GM18520 (cell line): ENCODE measurements around the gene TMEM114.

Source experiments
- ATAC-seq: cut with Tn5 transposase; IDR thresholded peaks from one replicate; pipeline ENCODE4 v1.9.1; 2021; ENCODE audit not compliant: unreplicated experiment

TMEM114 gene

DNA sequence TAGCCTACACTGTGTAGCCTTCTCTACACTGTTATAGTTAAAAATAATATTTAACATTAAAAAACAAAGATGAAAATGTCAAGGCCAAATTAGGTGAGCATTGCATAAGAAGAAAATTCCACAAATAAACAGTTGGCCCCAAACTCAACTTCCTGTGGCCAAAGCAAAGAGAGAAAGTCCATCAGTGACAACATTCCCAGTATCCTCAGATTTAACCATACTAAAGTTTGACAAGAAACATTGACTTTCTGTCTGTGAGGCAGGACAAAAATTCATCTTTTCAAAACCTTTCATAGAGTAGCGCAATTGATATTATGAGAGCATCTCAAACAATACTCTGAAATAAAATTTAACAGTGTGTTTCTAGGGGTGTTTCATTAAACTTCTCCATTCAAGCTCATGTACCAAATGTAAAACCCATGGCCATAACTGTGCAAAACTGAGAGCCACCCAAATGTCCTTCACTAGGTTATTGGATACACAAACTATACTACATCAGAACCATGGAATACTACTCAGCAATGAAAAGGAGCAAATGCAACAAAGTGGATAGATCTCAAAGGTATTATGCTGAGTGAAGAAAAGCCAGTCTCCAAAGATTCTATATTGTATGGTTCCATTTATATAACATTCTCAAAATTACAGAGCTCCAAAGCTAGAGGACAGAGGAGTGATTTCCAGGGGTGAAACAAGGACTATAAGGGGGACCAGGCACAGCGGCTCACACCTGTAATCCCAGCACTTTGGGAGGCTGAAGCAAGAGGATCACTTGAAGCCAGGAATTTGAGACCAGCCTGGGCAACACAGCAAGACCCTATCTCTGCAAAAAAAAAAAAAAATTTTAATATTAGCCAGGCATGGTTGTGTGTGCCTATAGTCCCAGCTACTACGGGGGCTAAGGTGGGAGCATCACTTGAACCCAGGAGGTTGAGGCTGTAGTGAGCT lies 38.7 kb downstream of the TMEM114 start:
- ATAC-seq: no peak

DNA sequence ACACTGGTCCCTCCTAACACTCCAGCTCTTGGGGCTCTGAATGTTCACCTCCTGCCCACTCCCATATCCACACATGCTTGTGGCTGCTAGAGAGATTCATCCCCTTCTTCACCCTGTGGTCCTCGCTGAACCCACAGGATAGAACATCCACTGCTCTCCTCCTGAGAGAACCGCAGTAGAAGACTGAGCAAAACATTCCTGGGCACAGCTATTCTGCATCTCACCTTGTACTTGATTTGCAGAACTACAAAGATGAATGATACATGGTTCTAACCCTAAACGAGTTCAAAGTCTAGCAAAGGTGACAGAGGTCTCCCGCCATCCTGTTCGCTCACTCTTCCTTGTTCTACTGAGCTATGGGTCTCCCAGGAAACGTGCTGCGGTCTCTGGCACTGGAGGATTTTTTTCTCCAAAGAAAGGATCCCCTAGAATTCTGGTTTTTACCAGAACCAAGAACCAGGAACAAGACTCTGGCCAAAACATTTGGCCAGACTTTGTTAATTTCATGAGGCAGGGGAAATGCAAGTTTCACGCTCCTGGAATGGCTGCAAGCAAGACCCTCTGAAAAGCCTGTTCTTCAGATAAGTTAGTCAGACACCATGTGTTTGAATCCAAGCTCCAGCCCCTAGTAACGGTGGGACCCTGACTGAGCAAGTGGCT lies 39.5 kb downstream of the TMEM114 start:
- no peak for ATAC-seq

DNA sequence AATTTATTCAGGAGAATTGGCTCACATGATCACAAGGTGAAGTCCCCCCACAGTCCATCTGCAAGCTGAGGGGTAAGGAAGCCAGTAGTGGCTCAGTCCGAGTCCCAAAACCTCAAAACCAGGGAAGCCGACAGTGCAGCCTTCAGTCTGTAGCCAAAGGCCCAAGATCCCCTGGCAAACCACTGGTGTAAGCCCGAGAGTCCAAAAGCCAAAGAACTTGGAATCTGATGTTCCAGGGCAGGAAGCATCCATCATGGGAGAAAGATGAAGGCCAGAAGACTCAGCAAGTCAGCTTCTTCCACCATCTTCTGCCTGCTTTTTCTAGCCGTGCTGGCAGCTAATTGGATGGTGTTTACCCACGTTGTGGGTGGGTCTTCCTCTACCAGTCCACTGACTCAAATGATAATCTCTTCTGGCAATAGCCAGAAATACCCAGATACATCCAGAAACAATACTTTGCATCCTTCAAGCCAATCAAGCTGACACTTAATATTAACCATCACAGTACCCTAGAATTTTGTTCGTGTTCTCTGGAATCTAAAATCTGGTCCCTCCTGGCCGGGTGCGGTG lies 40.4 kb downstream of the TMEM114 start:
- ATAC-seq: no peak

- ATAC-seq: no peak
These were observed 42.1 kb downstream of the TMEM114 start for GRCh38 chr16:8548166-8548565.

- no peak for ATAC-seq
These were observed 42.5 kb downstream of the TMEM114 start for GRCh38 chr16:8547762-8548161.

DNA sequence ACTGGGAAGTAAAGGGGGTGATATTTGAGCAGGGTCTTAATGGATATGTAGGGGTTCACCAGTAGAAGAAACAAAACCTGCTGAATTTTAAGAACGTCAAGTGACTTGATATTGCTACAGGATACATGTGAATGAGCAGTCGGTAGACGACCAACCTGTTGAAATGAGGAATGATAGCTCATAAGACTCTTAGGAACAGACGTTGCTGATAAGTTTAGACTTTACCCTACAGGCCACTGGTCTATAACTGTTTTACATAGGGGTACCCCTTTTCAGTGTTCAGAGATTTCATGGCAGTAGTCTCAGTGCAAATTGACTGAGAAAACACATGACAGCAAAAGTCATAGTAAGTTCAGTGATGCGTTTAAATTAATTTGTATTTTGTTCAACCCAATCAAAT lies 45.9 kb downstream of the TMEM114 start:
- ATAC-seq: no peak

DNA sequence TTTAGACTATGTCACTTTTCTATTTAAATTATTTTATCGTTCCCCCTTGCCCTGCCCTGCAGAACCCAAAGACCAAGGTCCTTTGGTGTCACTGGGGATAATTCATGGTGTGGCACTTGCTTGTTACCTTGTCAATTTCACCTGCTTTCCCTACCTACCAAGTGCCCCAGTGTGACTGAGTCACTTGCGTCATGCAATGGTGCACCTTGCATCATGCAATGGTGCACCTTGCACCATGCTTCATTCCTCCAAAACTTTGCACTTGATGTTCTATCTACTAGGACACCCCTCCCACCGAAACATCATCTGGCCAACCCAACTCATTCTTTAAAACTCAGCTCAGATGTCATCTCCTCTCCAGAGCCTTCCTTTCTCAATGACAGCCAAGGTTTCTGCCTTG lies 47.1 kb downstream of the TMEM114 start:
- no peak for ATAC-seq

DNA sequence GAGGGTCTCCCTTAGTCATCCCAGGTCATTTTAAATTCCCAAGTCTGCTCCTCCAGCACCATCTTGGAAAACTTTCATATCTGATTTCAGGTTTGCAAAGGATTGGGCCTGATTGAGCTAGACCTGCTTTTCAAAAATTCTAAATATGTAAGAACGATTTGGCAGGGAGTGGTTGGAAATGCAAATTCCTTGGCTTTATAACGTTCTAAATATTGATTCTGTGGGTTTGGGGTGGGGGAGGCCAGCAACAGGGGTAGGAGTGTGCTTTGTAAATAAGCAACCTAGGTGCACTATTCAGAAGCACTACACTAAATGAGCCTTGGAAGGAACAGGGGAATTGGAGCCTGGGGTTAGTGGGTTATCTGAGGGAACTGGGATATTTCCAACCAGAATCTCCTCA lies 47.9 kb downstream of the TMEM114 start:
- ATAC-seq: no peak

DNA sequence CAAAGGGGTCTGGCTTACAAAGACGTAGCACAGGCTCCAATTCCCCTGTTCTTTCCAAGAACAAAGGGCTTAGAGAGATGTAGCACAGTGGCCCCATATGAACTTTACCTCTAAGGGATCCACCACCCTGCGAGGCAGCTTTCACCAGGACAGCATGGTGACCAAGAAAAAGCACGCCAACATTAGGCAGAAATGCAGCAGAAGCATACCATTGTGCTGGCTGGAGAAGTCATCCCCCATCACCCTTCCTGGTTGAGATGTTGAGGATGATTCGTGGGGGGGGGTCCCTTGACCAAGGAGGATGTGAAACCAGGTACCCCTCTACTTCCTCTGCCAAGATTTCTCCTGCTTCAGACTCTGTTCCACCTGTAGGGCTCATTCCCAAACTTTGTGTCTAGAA lies 48.4 kb downstream of the TMEM114 start:
- ATAC-seq: no peak

GRCh38 chr16:8537691-8538342 lies 52.5 kb downstream of the TMEM114 start:
- no peak for ATAC-seq

DNA sequence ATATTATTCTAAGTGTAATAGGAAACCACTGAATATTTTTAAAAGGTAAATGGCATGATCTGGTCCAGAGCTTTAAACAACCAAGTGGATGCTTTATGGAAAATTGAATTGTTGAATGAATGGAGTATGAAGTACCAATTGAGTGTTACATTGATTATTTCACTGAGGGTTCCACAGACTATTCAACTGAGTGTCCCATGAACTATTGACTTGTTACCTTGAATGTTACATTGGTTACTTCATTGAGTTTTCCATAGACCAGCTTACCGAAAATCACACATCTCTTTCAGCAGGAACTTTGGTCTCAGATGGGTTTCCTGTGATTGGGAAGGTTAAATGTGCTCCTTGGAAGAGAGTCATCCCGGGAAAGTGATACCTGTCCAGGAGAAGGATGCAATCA lies 56.8 kb downstream of the TMEM114 start:
- ATAC-seq: no peak

DNA sequence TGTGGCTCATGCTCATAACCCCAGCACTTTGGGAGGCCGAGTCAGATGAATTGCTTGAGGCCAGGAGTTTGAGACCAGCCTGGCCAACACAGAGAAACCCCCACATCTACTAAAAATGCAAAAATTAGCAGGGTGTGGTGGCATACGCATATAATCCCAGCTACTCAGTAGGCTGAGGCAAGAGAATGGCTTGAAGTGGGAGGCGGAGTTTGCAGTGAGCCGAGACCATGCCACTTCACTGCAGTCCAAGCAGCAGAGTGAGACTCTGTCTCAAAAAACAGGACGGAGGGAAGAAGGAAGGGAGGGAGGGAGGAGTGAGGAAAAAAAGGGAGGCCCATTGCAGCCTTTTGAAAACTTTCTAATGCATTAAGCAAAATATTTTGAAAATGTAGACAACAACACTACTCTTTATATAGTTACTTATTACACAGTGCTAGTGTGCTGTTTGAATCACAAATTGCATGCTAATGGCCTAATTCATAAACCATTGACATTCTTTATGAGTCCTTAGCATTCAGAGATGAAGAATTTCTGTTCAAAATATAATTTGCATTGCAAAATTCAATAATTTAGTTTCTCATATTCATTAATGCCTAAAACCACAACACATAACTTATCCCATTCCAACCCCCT lies 59.4 kb downstream of the TMEM114 start:
- ATAC-seq: no peak

DNA sequence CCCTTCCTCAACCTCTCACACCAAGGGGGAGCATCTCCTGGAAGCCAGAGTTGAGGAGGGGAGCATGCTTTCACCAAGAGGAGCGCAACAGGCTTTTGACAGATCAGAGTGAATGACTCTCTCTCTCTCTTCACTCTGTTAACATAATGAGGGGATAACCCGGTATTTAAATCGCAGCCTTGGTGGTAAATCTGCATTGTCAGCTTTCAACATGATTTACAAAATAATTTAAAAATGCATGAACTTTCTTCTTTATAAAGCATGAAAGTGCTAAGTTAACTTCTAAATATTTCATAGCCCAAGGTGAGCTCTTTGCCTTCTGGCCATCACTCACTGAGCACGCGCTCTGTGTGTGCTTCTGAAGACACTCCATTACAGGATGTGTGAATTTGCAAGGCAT lies 61.8 kb downstream of the TMEM114 start:
- ATAC-seq: no peak

- ATAC-seq: no peak
These were observed 66.4 kb downstream of the TMEM114 start for GRCh38 chr16:8523932-8524331.

DNA sequence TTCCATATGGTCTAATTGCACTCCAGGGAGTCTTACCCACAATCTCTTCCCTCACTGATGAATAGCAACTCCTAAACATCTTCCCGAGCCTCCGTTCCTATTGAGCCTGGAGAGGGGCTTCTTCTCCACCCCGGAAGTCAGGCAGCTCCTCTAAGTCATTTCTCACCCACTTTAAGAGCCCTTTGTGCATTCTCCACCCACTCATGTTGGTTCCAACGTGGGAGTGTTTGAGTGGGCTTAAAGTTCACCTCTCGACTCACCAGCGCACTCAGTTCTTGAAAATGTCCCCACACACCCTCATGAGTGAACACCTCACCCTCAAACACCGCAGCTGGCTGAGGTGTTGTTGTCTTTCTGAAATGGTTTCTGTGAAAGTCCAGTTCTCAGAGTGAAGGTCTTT lies 67.6 kb downstream of the TMEM114 start:
- no peak for ATAC-seq

DNA sequence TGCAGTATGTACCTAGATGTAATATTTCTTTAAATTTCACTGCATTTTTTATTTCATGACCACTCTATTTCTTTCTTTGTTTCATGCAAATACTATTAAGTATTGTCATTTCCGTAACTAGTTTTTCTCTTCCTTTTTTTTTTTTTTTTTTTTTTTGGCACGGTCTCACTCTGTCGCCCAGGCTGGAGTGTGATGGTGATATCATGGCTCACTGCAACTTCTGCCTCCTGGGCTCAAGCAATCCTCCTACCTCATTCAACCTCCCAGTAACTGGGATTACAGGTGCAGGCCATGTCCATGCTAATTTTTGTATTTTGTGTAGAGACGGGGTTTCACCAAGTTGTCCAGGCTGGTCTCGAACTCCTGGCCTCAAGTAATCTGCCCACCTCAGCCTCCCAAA lies 70.7 kb downstream of the TMEM114 start:
- no peak for ATAC-seq
